GF-D8 (cell line): ENCODE data around the gene GRIP2.

Experiments
- DNase-seq: peaks from one replicate; lab custom pipeline; 2025; lab: John Stamatoyannopoulos, UW

Gene GRIP2

GRCh38 chr3:14561051-14561960 is 21.2 kb upstream of the GRIP2 start:
- DNase-seq = no peak

GRCh38 chr3:14560110-14560509 is 20.0 kb upstream of the GRIP2 start:
- DNase-seq = no peak

- no peak for DNase-seq
These were observed 17.9 kb upstream of the GRIP2 start for GRCh38 chr3:14558029-14558428.

GRCh38 chr3:14555835-14556234 is 15.7 kb upstream of the GRIP2 start:
- DNase-seq = no peak

GRCh38 chr3:14554715-14555114 is 14.6 kb upstream of the GRIP2 start:
- no peak for DNase-seq

GRCh38 chr3:14553871-14554270 is 13.7 kb upstream of the GRIP2 start:
- no peak for DNase-seq

GRCh38 chr3:14552717-14553116 is 12.6 kb upstream of the GRIP2 start:
- DNase-seq = no peak

- DNase-seq = no peak
These were observed 12.0 kb upstream of the GRIP2 start for GRCh38 chr3:14552041-14552648.

GRCh38 chr3:14550651-14551611 is 10.8 kb upstream of the GRIP2 start:
- no peak for DNase-seq

GRCh38 chr3:14550181-14550580 is 10.0 kb upstream of the GRIP2 start:
- DNase-seq = no peak

- no peak for DNase-seq
These were observed 9.2 kb upstream of the GRIP2 start for GRCh38 chr3:14549256-14549919.

- DNase-seq = no peak
These were observed 8.2 kb upstream of the GRIP2 start for GRCh38 chr3:14548321-14548729.

GRCh38 chr3:14547693-14548092 is 7.6 kb upstream of the GRIP2 start:
- DNase-seq = no peak

GRCh38 chr3:14546041-14546440 is 5.9 kb upstream of the GRIP2 start:
- no peak for DNase-seq

- DNase-seq = no peak
These were observed 5.1 kb upstream of the GRIP2 start for GRCh38 chr3:14545251-14545635.

- DNase-seq = no peak
These were observed 4.4 kb upstream of the GRIP2 start for GRCh38 chr3:14544282-14545250.

GRCh38 chr3:14543446-14543845 is 3.3 kb upstream of the GRIP2 start:
- DNase-seq = no peak

- DNase-seq = no peak
These were observed 2.5 kb upstream of the GRIP2 start for GRCh38 chr3:14542656-14543055.

- DNase-seq = no peak
These were observed 1.5 kb upstream of the GRIP2 start for GRCh38 chr3:14541646-14542045.

GRCh38 chr3:14540821-14541385 is 761 bp upstream of the GRIP2 start:
- no peak for DNase-seq
